Neural crest cell (in vitro differentiated cells): ENCODE results near the gene CARMIL1. TPM values are rescaled to one million over a fixed set of nuclear protein-coding genes. Genes with fewer than 3 reads are reported as not detected.
"Not testable (repeated sequence)": the region's sequence is repeated elsewhere in the genome, so short reads cannot be mapped to it uniquely, and the experiment has no call there.

Experiments used
- DNase-seq: peaks from one replicate; pipeline ENCODE4 v3.0.0; 2021; ENCODE audit warnings: low read depth, mixed read lengths, low spot score
- H3K27ac Mint-ChIP-seq: one replicate; pipeline ENCODE4 v1.8.0; 2021; ENCODE audit warnings: mild to moderate bottlenecking, mixed read lengths; ENCODE audit not compliant: unreplicated experiment
- H3K27me3 Mint-ChIP-seq: 2 replicates; pipeline ENCODE4 v1.8.0; 2021; ENCODE audit warnings: low read depth, mild to moderate bottlenecking, mixed read lengths
- H3K36me3 Mint-ChIP-seq: 2 replicates; pipeline ENCODE4 v1.8.0; 2021; ENCODE audit warnings: low read depth, mild to moderate bottlenecking, mixed read lengths
- H3K4me1 Mint-ChIP-seq: 2 replicates; pipeline ENCODE4 v1.8.0; 2021; ENCODE audit warnings: mixed read lengths
- H3K4me3 Mint-ChIP-seq: one replicate; pipeline ENCODE4 v1.8.0; 2021; ENCODE audit warnings: mild to moderate bottlenecking, mixed read lengths
- H3K9me3 Mint-ChIP-seq: 2 replicates; pipeline ENCODE4 v1.8.0; 2021; ENCODE audit warnings: mixed read lengths
- CTCF ChIP-seq: fragments of 200-600 bp; sonication (generic); conservative IDR thresholded peaks from 2 replicates; pipeline ENCODE4 v1.5.0; 2021; ENCODE audit warnings: antibody characterized with exemption, mild to moderate bottlenecking
- total RNA-seq: library from RNA; stranded (reverse); gene quantifications from 2 replicates; pipeline ENCODE4 v1.2.1, GENCODE V29; 2021

The CARMIL1 gene
- total RNA-seq, 1 donor from 2014 or later: 4.5 TPM

GRCh38 chr6:25292384-25292783, 13.2 kb downstream of the CARMIL1 start:
- no peak for DNase-seq
- Mint-ChIP-seq H3K4me1 (no peaks in the 10 kb centered on the region), H3K36me3 (no peaks in the 10 kb centered on the region), H3K4me3 (no peak overlapping the region), H3K27me3 (no peaks in the 10 kb centered on the region), H3K9me3 (no peaks in the 10 kb centered on the region), H3K27ac (no peak overlapping the region)
- TF ChIP-seq CTCF: no peak

- Mint-ChIP-seq H3K27me3 (no peaks in the 10 kb centered on the region), H3K4me3 (no peak overlapping the region), H3K9me3 (no peaks in the 10 kb centered on the region), H3K27ac (no peak overlapping the region), H3K4me1 (no peaks in the 10 kb centered on the region), H3K36me3 (no peaks in the 10 kb centered on the region)
- DNase-seq: no peak
- TF ChIP-seq CTCF: no peak
Measured at GRCh38 chr6:25295651-25296050, 16.5 kb downstream of the CARMIL1 start.

GRCh38 chr6:25296217-25296905, 17.2 kb downstream of the CARMIL1 start:
- DNase-seq: no peak
- H3K27ac Mint-ChIP-seq: no peak overlapping the region
- no peaks in the 10 kb centered on the region for H3K36me3 Mint-ChIP-seq
- no peak for TF ChIP-seq CTCF
- no peak overlapping the region for H3K4me3 Mint-ChIP-seq
- H3K4me1 Mint-ChIP-seq: no peaks in the 10 kb centered on the region
- no peaks in the 10 kb centered on the region for H3K9me3 Mint-ChIP-seq
- no peaks in the 10 kb centered on the region for H3K27me3 Mint-ChIP-seq

GRCh38 chr6:25297039-25297441, 17.9 kb downstream of the CARMIL1 start:
- H3K27ac Mint-ChIP-seq: no peak overlapping the region
- no peaks in the 10 kb centered on the region for H3K4me1 Mint-ChIP-seq
- H3K36me3 Mint-ChIP-seq: no peaks in the 10 kb centered on the region
- DNase-seq: no peak
- H3K4me3 Mint-ChIP-seq: no peak overlapping the region
- H3K9me3 Mint-ChIP-seq: no peaks in the 10 kb centered on the region
- no peak for TF ChIP-seq CTCF
- no peaks in the 10 kb centered on the region for H3K27me3 Mint-ChIP-seq

GRCh38 chr6:25297823-25298522, 18.8 kb downstream of the CARMIL1 start:
- no peaks in the 10 kb centered on the region for H3K36me3 Mint-ChIP-seq
- H3K4me1 Mint-ChIP-seq: peaks cover 6% of the 10 kb centered on the region

GRCh38 chr6:25298523-25298865, 19.3 kb downstream of the CARMIL1 start:
- not testable (repeated sequence) for H3K36me3 Mint-ChIP-seq, H3K9me3 Mint-ChIP-seq, H3K4me3 Mint-ChIP-seq, H3K4me1 Mint-ChIP-seq, H3K27me3 Mint-ChIP-seq, H3K27ac Mint-ChIP-seq, DNase-seq

More at GRCh38 chr6:25297823-25298522, 18.8 kb downstream of the CARMIL1 start:
- Mint-ChIP-seq H3K27me3 (no peaks in the 10 kb centered on the region), H3K9me3 (no peaks in the 10 kb centered on the region), H3K4me3 (no peak overlapping the region), H3K27ac (no peak overlapping the region)
- TF ChIP-seq CTCF: no peak
- no peak for DNase-seq
